Spleen (tissue), 11 donors: ENCODE data around the gene CHID1. TPM values are rescaled to one million over a fixed set of nuclear protein-coding genes. Genes with fewer than 3 reads are reported as not detected.
A peak's percentile ranks its signal among the peaks of the same experiment; 100 is the strongest.

ENCODE experiments used
- DNase-seq: peaks from one replicate; pipeline ENCODE4 v3.0.0-alpha.2; 2020
- H3K27ac ChIP-seq, 8 donors: fragments of 200-600 bp; sonication (generic) in 7 of 8; 1 replicate in 4 of 8; 2 replicates in 4 of 8; pipeline versions ENCODE4 v1.5.0 to v1.8.0; 2016 to 2021; ENCODE audit warnings: inconsistent platforms in 4 of 8, mild to moderate bottlenecking in 4 of 8, moderate library complexity in 1 of 8
- H3K27me3 ChIP-seq, 7 donors: fragments of 200-600 bp; sonication (generic) in 6 of 7; replicated peaks in 1 of 7; 1 replicate in 4 of 7; 2 replicates in 3 of 7; pipeline versions ENCODE4 v1.5.0 to v1.8.0; 2016 to 2021; ENCODE audit warnings: inconsistent platforms in 3 of 7, mild to moderate bottlenecking in 1 of 7
- H3K36me3 ChIP-seq, 6 donors: fragments of 200-600 bp; sonication (generic) in 5 of 6; 1 replicate in 4 of 6; 2 replicates in 2 of 6; pipeline versions ENCODE4 v1.5.0 to v1.8.0; 2016 to 2021; ENCODE audit warnings: inconsistent platforms in 2 of 6
- H3K4me1 ChIP-seq, 6 donors: fragments of 200-600 bp; sonication (generic) in 5 of 6; 1 replicate in 3 of 6; 2 replicates in 3 of 6; pipeline versions ENCODE4 v1.5.0 to v1.8.0; 2016 to 2021; ENCODE audit warnings: inconsistent platforms in 3 of 6
- H3K4me3 ChIP-seq, 8 donors: fragments of 200-600 bp; sonication (generic) in 7 of 8; 1 replicate in 4 of 8; 2 replicates in 4 of 8; pipeline versions ENCODE4 v1.5.0 to v1.8.0; 2016 to 2021; ENCODE audit warnings: inconsistent platforms in 4 of 8, mild to moderate bottlenecking in 4 of 8, moderate library complexity in 2 of 8
- H3K9me3 ChIP-seq, 8 donors: fragments of 200-600 bp; sonication (generic) in 7 of 8; 1 replicate in 4 of 8; 2 replicates in 4 of 8; pipeline versions ENCODE4 v1.5.0 to v1.8.0; 2016 to 2021; ENCODE audit warnings: inconsistent platforms in 4 of 8
- POLR2A ChIP-seq, 3 donors: fragments of 450-650 bp; IDR thresholded peaks; one replicate each; pipeline ENCODE4 v1.5.1; 2017; ENCODE audit warnings: antibody characterized with exemption in 3 of 3, mild to moderate bottlenecking in 1 of 3
- POLR2AphosphoS5 ChIP-seq, 3 donors: sonication (generic); formaldehyde crosslinking; IDR thresholded peaks; one replicate each; pipeline ENCODE4 v1.5.1; 2017; ENCODE audit warnings: antibody characterized with exemption in 3 of 3
- WGBS, 5 donors: extraction: QIAGEN DNeasy Blood & Tissue Kit in 3 of 5; methylation state at CpG; one replicate each; pipeline versions ENCODE4 v1.1.5 to v1.1.7; 2013 to 2018; 5-methylcytosine and 5-hydroxymethylcytosine counted together
- intact Hi-C: fragments of 100-400 bp; cut with DNase I; formaldehyde crosslinking; loops from one replicate; pipeline ENCODE4 v1.15.0; 2023; ENCODE audit warnings: low total_unique reads
- polyA plus RNA-seq, 3 donors: library from polyadenylated mRNA; stranded (reverse); fragments of 200-250 nt; gene quantifications; one replicate each; pipeline ENCODE4 v1.2.1, GENCODE V29; 2013
- total RNA-seq, 7 donors: library from RNA; depleted of rRNA in 3 of 7; stranded (reverse); fragments of >200 nt in 3 of 7; fragmentation: NEBNext Ultra II Directional in 4 of 7; extraction: Animal tissue kit (Norgen Biotek cat#: 25700) in 4 of 7; gene quantifications; one replicate each; pipeline versions ENCODE4 v1.1.0 to v1.2.1, GENCODE V29; 2016 to 2021
- TF ChIP-seq, protein P1 (sequence below), 11 experiments: fragments of 200-600 bp in 7 of 11; fragments of 450-650 bp in 4 of 11; sonication (generic) in 4 of 11; IDR thresholded peaks in 8 of 11; conservative IDR thresholded peaks in 3 of 11; 1 replicate in 7 of 11; 2 replicates in 4 of 11; pipeline versions ENCODE4 v1.4.0 to v1.8.0; 2016 to 2021; ENCODE audit warnings: antibody characterized with exemption in 11 of 11, inconsistent platforms in 4 of 11, mild to moderate bottlenecking in 1 of 11
- donor health status: healthy with polysubstance abuse.
- donor health status: DM: no; HTN: no; CAD: no; lungs with moderate emphysema.
- donor health status: DM: no; HTN: no; CAD: no.
- donor health status: Bipolar disorder and iron deficiency.
- donor health status: healthy.
- donor health status: DM: no; HTN: no; CAD: no.
- donor health status: DM: yes; HTN: yes; CAD: no.

The CHID1 gene
- total and polyA plus RNA-seq, 10 donors, result 37.2 to 218 (median 117) TPM

- Histone ChIP-seq H3K4me1 (peaks cover 0 to 52% (median 18%) of the 10 kb centered on the region in 6 donors), H3K4me3 (no peak overlapping the region), H3K27ac (peak overlapping the region in 3 of 8 donors; percentile 5 to 36 (median 26)), H3K9me3 (no peaks in the 10 kb centered on the region), H3K36me3 (peaks cover 0 to 77% (median 25%) of the 10 kb centered on the region in 6 donors), H3K27me3 (no peaks in the 10 kb centered on the region)
- no peak for DNase-seq
- WGBS, 5 donors, result 82 to 100% (median 85%) methylated on average over 1 to 11 of the region's 11 CpGs
- intact Hi-C loops, result no loop called here
- no peak for TF ChIP-seq POLR2AphosphoS5 (IDR thresholded peaks at IDR 0.05)
These were observed 45.7 kb downstream of the CHID1 start for GRCh38 chr11:864898-865297.

DNA sequence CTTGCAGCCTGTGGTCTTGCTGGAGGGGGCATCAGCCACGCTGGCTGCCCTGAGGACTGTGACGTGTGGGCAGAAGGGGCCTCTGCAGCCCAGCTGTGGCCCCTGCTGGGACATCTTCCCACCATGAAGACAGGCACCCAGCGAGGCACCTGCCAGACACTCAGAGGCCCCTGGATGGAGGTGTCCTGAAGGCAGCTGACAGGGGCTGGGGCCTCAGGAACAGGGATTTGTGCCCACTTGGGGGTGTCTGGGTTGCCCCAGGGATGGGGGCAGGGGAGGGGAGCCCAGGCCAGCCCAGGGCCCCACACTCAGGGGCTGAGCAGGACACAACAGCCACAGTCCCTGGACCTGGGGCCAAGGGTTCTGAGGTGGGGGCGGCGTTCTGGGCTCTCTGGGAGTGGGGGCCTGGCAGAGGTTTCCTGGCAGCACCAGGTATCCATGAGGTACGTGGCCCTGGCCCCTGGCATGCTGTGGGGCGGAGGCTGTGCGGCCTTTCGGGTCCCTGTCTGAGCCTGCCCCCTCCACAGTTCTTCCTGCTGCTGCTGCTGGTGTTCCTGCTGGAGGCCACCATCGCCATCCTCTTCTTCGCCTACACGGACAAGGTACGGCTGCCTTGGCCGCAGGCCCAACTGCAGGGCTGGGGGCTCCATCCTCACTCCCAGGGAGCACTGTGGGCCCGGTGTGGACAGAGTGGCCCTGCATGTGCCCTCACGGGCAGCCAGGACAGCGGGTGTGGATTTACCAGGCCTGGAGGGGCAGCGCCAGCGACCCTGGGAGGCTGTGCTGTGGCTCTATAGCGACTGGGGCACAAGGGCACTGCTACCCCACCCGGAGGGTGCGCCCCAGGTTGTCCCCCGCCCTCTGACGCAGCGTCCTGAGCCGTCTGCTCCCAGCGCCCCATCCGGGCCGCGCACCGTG lies 46.4 kb downstream of the CHID1 start:
- Histone ChIP-seq H3K27ac (peak overlapping the region in 3 of 8 donors; percentile 5 to 36 (median 26)), H3K4me3 (no peak overlapping the region), H3K27me3 (no peaks in the 10 kb centered on the region), H3K36me3 (peaks cover 0 to 70% (median 18%) of the 10 kb centered on the region in 6 donors), H3K4me1 (peaks cover 0 to 59% (median 24%) of the 10 kb centered on the region in 6 donors), H3K9me3 (no peaks in the 10 kb centered on the region)
- TF ChIP-seq POLR2A (IDR thresholded peaks at IDR 0.05) (no peak), POLR2AphosphoS5 (IDR thresholded peaks at IDR 0.05) (peak; percentile 36 to 58 (median 53))
- 75 to 88% (median 85%) methylated on average over 4 to 31 of the region's 31 CpGs for WGBS, 5 donors
- DNase-seq, result no peak
- intact Hi-C loops, result no loop called here

DNA sequence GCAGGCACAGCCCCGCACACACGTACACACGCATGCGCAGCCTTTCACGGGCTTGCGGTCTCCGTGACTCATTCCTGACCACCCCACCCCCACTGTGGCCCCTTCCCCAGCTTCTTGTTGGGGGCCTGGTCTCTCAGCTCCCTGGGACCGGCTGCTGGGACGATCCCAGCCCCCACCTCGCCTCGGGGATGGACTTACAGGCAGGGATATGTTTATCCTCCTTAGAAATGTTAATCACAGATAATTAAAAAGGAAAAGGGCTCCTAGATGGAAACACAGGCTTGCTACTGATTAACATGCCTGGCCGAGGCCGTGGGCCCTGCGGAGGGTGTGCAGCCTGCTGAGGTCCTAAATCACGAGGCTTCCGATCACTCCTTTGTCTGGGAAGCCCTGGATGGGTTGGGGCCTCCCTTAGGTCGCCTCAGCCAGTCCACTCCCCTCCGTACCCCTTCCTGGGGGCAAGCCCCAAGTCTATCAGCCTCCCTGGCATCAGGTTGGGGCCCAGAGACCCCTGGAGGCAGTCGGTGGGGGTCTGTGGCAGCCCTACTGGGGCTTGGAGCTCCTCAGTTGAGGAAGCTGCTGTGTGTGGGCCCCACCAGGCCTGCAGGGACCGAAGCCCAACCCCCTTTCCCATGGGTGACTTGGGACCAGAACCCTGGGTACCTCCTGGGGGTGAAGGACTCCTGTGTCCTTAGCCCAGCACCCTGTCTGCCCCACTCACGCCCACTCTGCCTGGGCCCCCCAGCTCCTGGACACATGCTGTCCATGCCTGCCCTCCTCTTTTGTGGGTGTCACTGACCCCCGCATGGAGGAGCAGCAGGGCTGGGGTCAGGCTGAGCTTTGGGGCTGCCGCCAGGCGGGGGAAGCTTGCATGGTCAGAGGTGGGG lies 47.3 kb downstream of the CHID1 start:
- no peak for TF ChIP-seq POLR2A (IDR thresholded peaks at IDR 0.05)
- TF ChIP-seq POLR2AphosphoS5 (IDR thresholded peaks at IDR 0.05), result peak in 2 of 3 donors; percentile 27 to 59
- TF ChIP-seq, protein P1, sequence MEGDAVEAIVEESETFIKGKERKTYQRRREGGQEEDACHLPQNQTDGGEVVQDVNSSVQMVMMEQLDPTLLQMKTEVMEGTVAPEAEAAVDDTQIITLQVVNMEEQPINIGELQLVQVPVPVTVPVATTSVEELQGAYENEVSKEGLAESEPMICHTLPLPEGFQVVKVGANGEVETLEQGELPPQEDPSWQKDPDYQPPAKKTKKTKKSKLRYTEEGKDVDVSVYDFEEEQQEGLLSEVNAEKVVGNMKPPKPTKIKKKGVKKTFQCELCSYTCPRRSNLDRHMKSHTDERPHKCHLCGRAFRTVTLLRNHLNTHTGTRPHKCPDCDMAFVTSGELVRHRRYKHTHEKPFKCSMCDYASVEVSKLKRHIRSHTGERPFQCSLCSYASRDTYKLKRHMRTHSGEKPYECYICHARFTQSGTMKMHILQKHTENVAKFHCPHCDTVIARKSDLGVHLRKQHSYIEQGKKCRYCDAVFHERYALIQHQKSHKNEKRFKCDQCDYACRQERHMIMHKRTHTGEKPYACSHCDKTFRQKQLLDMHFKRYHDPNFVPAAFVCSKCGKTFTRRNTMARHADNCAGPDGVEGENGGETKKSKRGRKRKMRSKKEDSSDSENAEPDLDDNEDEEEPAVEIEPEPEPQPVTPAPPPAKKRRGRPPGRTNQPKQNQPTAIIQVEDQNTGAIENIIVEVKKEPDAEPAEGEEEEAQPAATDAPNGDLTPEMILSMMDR (IDR thresholded peaks at IDR 0.05 in 8 of 11, conservative IDR thresholded peaks at IDR 0.05 in 3 of 11), result no peak
- DNase-seq, result no peak
- Histone ChIP-seq H3K36me3 (peaks cover 0 to 61% (median 12%) of the 10 kb centered on the region in 6 donors), H3K27ac (peak overlapping the region in 2 of 8 donors; percentile 31 to 40), H3K27me3 (no peaks in the 10 kb centered on the region), H3K4me3 (no peak overlapping the region), H3K9me3 (no peaks in the 10 kb centered on the region), H3K4me1 (peaks cover 0 to 67% (median 24%) of the 10 kb centered on the region in 6 donors)
- intact Hi-C loops, result no loop called here
- 82 to 89% (median 87%) methylated on average over 20 to 24 of the region's 24 CpGs for WGBS, 5 donors

DNA sequence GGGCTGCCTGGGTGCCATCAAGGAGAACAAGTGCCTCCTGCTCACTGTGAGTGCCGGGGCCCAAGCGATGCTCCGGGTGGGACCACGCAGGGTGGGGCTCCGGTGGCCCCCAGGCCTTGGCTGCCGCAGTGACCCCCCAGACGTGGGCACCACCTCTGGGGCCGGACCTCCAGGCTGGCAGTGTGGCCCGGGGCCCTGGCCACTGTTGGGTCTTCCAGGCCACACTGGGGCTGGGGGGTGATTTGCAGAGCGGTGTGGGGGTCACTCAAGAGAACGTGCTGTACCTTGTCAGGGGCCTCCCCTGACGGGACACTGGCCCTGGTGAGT lies 48.0 kb downstream of the CHID1 start:
- H3K36me3 ChIP-seq, result peaks cover 0 to 55% (median 12%) of the 10 kb centered on the region in 6 donors
- H3K9me3 ChIP-seq, result no peaks in the 10 kb centered on the region
- TF ChIP-seq POLR2A (IDR thresholded peaks at IDR 0.05) (no peak), POLR2AphosphoS5 (IDR thresholded peaks at IDR 0.05) (peak in 1 of 3 donors; percentile 47)
- H3K4me1 ChIP-seq, result peaks cover 0 to 68% (median 27%) of the 10 kb centered on the region in 6 donors
- H3K4me3 ChIP-seq, result no peak overlapping the region
- intact Hi-C loops, result no loop called here
- 67 to 92% (median 84%) methylated on average over 4 to 12 of the region's 12 CpGs for WGBS, 5 donors
- no peaks in the 10 kb centered on the region for H3K27me3 ChIP-seq
- DNase-seq, result no peak
- peak overlapping the region in 3 of 8 donors; percentile 9 to 40 (median 31) for H3K27ac ChIP-seq

DNA sequence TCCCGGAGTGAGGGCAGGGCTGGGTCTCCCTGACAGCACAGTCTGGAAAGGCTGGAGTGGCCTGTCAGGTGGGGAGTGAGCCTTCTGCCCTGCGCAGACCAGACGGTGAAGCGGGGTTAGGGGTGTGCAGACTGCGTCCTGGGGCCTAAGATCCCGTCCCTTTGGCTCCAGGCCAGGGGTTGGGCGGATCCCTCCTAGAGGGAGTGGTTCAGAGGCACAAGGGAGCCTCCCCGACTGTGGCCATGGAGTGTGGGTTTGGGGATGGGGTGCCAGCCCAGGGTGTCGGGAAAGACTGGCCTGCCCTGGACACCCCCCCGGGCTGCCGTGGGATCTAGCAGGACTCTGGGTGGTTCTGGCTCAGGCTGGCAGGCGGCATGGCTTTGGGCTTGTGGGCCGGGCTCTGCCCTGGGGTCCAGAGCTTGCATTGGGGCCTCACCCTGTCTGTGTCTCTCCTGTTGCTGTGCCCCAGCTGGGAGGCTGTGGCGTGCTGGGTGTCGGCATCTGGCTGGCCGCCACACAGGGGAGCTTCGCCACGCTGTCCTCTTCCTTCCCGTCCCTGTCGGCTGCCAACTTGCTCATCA lies 48.4 kb downstream of the CHID1 start:
- H3K4me3 ChIP-seq, result no peak overlapping the region
- peaks cover 0 to 50% (median 12%) of the 10 kb centered on the region in 6 donors for H3K36me3 ChIP-seq
- TF ChIP-seq POLR2A (IDR thresholded peaks at IDR 0.05) (no peak), POLR2AphosphoS5 (IDR thresholded peaks at IDR 0.05) (peak; percentile 57 to 68 (median 57))
- TF ChIP-seq, protein P1 (IDR thresholded peaks at IDR 0.05 in 8 of 11, conservative IDR thresholded peaks at IDR 0.05 in 3 of 11), result no peak
- no peaks in the 10 kb centered on the region for H3K27me3 ChIP-seq
- intact Hi-C loops, result no loop called here
- WGBS, 5 donors, result 62 to 75% (median 71%) methylated on average over 14 to 20 of the region's 20 CpGs
- peak overlapping the region in 3 of 8 donors; percentile 9 to 40 (median 31) for H3K27ac ChIP-seq
- H3K4me1 ChIP-seq, result peaks cover 0 to 70% (median 29%) of the 10 kb centered on the region in 6 donors
- no peaks in the 10 kb centered on the region for H3K9me3 ChIP-seq
- DNase-seq, result no peak
